ENCODE results near the gene MBD3L3.

GRCh38 chr19:7018828-7019227, 39.6 kb downstream of the MBD3L3 start:
- TF ChIP-seq REST (IDR thresholded peaks at IDR 0.05; ENCODE audit: low read depth) (no peak), NFIC (IDR thresholded peaks at IDR 0.05) (no peak), TAF1 (IDR thresholded peaks at IDR 0.05; ENCODE audit: low read depth) (no peak), FOXM1 (IDR thresholded peaks at IDR 0.05; ENCODE audit: borderline replicate concordance, low read depth) (no peak), YY1 (IDR thresholded peaks at IDR 0.05; ENCODE audit: low read depth) (no peak), EP300 (IDR thresholded peaks at IDR 0.05; ENCODE audit: borderline replicate concordance) (no peak), MAX (IDR thresholded peaks at IDR 0.05) (no peak), CREB1 (IDR thresholded peaks at IDR 0.05; ENCODE audit: low read depth) (no peak), CEBPB (IDR thresholded peaks at IDR 0.05) (no peak)
